Esophagus muscularis mucosa (tissue), 3 donors: ENCODE results near the gene CASTOR2.
"Not testable (repeated sequence)": the region's sequence is repeated elsewhere in the genome, so short reads cannot be mapped to it uniquely, and the experiment has no call there.

Experiments used
- POLR2AphosphoS5 ChIP-seq, 2 donors: sonication (generic); formaldehyde crosslinking; IDR thresholded peaks; one replicate each; pipeline ENCODE4 v1.6.1; 2017; ENCODE audit warnings: antibody characterized with exemption in 2 of 2
- TF ChIP-seq, protein P1 (sequence below), 3 experiments: fragments of 200-600 bp in 2 of 3; fragments of 450-650 bp in 1 of 3; sonication (generic) in 2 of 3; IDR thresholded peaks; one replicate each; pipeline ENCODE4 v1.5.1; 2017 to 2019; ENCODE audit warnings: antibody characterized with exemption in 3 of 3, mild to moderate bottlenecking in 2 of 3, moderate library complexity in 1 of 3

DNA sequence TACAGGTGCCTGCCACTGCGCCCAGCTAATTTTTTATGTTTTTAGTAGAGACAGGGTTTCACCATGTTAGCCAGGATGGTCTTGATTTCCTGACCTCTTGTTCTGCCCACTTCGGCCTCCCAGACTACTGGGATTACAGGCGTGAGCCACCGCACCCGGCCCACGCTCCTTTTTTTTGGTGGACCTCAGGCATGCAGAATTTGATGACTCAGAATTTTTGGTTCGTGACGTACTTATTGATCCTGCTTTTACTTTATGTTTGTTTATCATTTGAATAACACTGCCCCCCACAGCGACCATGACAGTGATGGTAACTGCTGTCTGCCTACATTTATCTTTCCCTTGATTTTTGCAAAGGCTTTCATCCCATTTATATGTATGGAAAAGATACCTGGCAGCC, 23.9 kb downstream of the CASTOR2 start:
- TF ChIP-seq, protein P1, sequence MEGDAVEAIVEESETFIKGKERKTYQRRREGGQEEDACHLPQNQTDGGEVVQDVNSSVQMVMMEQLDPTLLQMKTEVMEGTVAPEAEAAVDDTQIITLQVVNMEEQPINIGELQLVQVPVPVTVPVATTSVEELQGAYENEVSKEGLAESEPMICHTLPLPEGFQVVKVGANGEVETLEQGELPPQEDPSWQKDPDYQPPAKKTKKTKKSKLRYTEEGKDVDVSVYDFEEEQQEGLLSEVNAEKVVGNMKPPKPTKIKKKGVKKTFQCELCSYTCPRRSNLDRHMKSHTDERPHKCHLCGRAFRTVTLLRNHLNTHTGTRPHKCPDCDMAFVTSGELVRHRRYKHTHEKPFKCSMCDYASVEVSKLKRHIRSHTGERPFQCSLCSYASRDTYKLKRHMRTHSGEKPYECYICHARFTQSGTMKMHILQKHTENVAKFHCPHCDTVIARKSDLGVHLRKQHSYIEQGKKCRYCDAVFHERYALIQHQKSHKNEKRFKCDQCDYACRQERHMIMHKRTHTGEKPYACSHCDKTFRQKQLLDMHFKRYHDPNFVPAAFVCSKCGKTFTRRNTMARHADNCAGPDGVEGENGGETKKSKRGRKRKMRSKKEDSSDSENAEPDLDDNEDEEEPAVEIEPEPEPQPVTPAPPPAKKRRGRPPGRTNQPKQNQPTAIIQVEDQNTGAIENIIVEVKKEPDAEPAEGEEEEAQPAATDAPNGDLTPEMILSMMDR (IDR thresholded peaks at IDR 0.05), result not testable (repeated sequence)
- TF ChIP-seq POLR2AphosphoS5 (IDR thresholded peaks at IDR 0.05), result not testable (repeated sequence)
